Lower leg skin (tissue), 3 donors: ENCODE measurements around the gene AMOTL2.

ENCODE experiments used
- CTCF ChIP-seq, 3 donors: fragments of 450-650 bp; IDR thresholded peaks; one replicate each; pipeline ENCODE4 v1.5.1; 2016; ENCODE audit warnings: antibody characterized with exemption in 3 of 3, mild to moderate bottlenecking in 3 of 3, moderate library complexity in 2 of 3
- POLR2A ChIP-seq, 2 donors: fragments of 450-650 bp; IDR thresholded peaks; one replicate each; pipeline ENCODE4 v1.6.1; 2016 to 2017; ENCODE audit warnings: antibody characterized with exemption in 2 of 2, mild to moderate bottlenecking in 1 of 2, moderate library complexity in 1 of 2

GRCh38 chr3:134351427-134351826, 22.8 kb downstream of the AMOTL2 start:
- TF ChIP-seq CTCF (IDR thresholded peaks at IDR 0.05) (no peak), POLR2A (IDR thresholded peaks at IDR 0.05) (no peak)
